ENCODE data around the gene SSR4.

Gene SSR4

GRCh38 chrX:153845195-153845594, 50.7 kb downstream of the SSR4 start:
- Histone ChIP-seq H3K4me3 (ENCODE audit: low read length, poor library complexity, severe bottlenecking) (no peak overlapping the region), H3K4me1 (ENCODE audit: insufficient read depth, low read length, poor library complexity, severe bottlenecking) (no peaks in the 10 kb centered on the region), H3K9me3 (ENCODE audit: insufficient read depth, low read depth, low read length) (no peaks in the 10 kb centered on the region), H3K36me3 (ENCODE audit: insufficient read depth, low read length) (no peaks in the 10 kb centered on the region), H3F3A (ENCODE audit: low read depth) (no peaks in the 10 kb centered on the region), H2AFZ (ENCODE audit: low read length) (no peak overlapping the region), H3K4me2 (ENCODE audit: low read depth, low read length, poor library complexity, severe bottlenecking) (no peak overlapping the region), H3K9ac (ENCODE audit: low read depth, low read length, poor library complexity, severe bottlenecking) (no peak overlapping the region), H3K27me3 (ENCODE audit: insufficient read depth, low read length, poor library complexity, severe bottlenecking) (no peaks in the 10 kb centered on the region), H4K20me1 (ENCODE audit: insufficient read depth, low read length, poor library complexity, severe bottlenecking) (no peaks in the 10 kb centered on the region), H3K79me2 (ENCODE audit: insufficient read depth, low read length) (no peaks in the 10 kb centered on the region), H3K9me2 (replicated peaks; ENCODE audit: low read depth, low read length) (no peaks in the 10 kb centered on the region)
- TF ChIP-seq EZH2phosphoT487 (IDR thresholded peaks at IDR 0.05; ENCODE audit: borderline replicate concordance) (no peak), CTCF (conservative IDR thresholded peaks at IDR 0.05; ENCODE audit: low read length) (no peak)

- H3F3A ChIP-seq (ENCODE audit: low read depth), result no peaks in the 10 kb centered on the region
- H3K79me2 ChIP-seq (ENCODE audit: insufficient read depth, low read length), result no peaks in the 10 kb centered on the region
- no peak overlapping the region for H3K4me2 ChIP-seq (ENCODE audit: low read depth, low read length, poor library complexity, severe bottlenecking)
- H3K4me3 ChIP-seq (ENCODE audit: low read length, poor library complexity, severe bottlenecking), result no peak overlapping the region
- no peak overlapping the region for H3K9ac ChIP-seq (ENCODE audit: low read depth, low read length, poor library complexity, severe bottlenecking)
- no peaks in the 10 kb centered on the region for H3K27me3 ChIP-seq (ENCODE audit: insufficient read depth, low read length, poor library complexity, severe bottlenecking)
- H3K36me3 ChIP-seq (ENCODE audit: insufficient read depth, low read length), result no peaks in the 10 kb centered on the region
- TF ChIP-seq EZH2phosphoT487 (IDR thresholded peaks at IDR 0.05; ENCODE audit: borderline replicate concordance) (no peak), CTCF (conservative IDR thresholded peaks at IDR 0.05; ENCODE audit: low read length) (no peak)
- H3K9me2 ChIP-seq (replicated peaks; ENCODE audit: low read depth, low read length), result no peaks in the 10 kb centered on the region
- H2AFZ ChIP-seq (ENCODE audit: low read length), result no peak overlapping the region
- H4K20me1 ChIP-seq (ENCODE audit: insufficient read depth, low read length, poor library complexity, severe bottlenecking), result no peaks in the 10 kb centered on the region
- no peaks in the 10 kb centered on the region for H3K4me1 ChIP-seq (ENCODE audit: insufficient read depth, low read length, poor library complexity, severe bottlenecking)
- no peaks in the 10 kb centered on the region for H3K9me3 ChIP-seq (ENCODE audit: insufficient read depth, low read depth, low read length)
Observed at GRCh38 chrX:153845842-153846241, 51.4 kb downstream of the SSR4 start.

Data from Loucy (cell line).